ENCODE measurements around the gene SORCS2. TPM values are rescaled to one million over a fixed set of nuclear protein-coding genes. Genes with fewer than 3 reads are reported as not detected.

The SORCS2 gene
- total RNA-seq, 4 donors from 2014 or later = 0.19 to 0.85 (median 0.66) TPM

DNA sequence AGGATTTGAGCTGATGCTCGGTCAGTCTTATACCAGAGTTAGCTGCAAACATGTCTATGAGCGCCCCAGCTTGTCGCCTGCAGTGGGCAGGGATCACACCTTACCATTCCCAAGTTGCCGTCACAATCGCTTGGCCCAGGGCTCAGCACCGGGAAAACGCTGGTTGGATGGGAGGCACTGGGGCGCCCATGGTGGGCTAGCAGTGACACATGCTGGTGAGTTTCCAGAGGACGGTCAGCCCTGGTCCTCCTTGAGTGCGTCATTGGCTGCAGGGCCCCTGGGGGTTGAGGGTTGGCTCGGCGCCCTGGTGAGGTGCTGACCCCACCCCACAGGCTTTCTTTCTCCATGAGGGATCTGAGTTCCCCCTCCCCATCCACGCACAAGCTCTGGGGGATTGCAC lies 50.4 kb downstream of the SORCS2 start:
- TF ChIP-seq, protein P1, sequence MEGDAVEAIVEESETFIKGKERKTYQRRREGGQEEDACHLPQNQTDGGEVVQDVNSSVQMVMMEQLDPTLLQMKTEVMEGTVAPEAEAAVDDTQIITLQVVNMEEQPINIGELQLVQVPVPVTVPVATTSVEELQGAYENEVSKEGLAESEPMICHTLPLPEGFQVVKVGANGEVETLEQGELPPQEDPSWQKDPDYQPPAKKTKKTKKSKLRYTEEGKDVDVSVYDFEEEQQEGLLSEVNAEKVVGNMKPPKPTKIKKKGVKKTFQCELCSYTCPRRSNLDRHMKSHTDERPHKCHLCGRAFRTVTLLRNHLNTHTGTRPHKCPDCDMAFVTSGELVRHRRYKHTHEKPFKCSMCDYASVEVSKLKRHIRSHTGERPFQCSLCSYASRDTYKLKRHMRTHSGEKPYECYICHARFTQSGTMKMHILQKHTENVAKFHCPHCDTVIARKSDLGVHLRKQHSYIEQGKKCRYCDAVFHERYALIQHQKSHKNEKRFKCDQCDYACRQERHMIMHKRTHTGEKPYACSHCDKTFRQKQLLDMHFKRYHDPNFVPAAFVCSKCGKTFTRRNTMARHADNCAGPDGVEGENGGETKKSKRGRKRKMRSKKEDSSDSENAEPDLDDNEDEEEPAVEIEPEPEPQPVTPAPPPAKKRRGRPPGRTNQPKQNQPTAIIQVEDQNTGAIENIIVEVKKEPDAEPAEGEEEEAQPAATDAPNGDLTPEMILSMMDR (IDR thresholded peaks at IDR 0.05; ENCODE audit: low read depth) = no peak

DNA sequence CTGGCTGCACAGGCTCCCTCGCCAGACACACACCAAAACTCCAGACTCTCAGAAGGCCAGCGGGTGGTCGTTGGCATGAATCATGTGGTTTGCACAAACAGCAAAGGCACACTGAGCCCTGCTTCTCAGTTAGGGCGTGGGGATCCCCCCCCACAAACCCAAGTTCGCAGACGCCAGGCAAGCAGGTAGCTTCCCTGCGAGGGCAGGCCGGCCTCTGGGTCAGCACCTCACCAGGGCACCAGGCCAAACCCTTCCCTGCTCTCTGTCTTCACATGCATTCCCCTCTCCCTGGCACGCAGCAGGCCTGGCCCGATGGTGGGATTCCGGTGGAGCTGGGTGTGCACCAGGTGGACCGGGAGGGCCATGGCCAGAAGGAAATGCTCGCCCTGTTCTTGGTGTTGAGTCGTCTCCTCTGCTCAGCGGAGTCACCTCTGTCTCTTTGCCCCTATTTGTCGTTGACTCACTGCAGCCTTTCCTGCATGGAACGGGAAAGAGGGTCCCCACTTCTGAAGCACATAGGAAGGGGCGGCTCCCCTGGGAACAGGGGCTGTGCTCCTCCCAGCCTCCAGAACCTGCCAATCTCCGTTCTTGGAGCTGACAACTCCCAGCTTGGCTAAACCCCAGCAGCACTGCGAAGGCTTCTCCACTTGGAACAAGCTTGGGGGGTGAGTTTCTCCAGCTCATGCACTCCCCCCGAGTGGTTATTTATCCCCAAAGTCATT lies 51.4 kb downstream of the SORCS2 start:
- TF ChIP-seq, protein P1 (IDR thresholded peaks at IDR 0.05; ENCODE audit: low read depth) = no peak

DNA sequence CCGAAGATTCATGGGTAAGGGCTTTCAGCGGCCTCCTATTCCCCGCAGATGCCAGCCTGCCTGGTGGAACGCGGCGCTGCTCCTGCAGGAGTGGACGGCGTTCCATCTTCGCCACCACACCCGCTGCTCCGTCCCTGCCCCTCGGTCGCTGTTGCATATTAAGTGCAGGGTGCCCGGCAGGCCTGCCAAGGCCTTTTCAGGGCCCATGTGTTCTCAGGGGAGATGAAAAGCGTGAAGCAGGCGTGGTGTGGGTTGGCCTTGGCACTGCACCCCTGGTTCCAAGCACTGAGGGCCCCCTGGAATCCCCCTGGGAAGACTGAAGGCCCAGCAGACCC lies 52.0 kb downstream of the SORCS2 start:
- TF ChIP-seq, protein P1 (IDR thresholded peaks at IDR 0.05; ENCODE audit: low read depth) = no peak

DNA sequence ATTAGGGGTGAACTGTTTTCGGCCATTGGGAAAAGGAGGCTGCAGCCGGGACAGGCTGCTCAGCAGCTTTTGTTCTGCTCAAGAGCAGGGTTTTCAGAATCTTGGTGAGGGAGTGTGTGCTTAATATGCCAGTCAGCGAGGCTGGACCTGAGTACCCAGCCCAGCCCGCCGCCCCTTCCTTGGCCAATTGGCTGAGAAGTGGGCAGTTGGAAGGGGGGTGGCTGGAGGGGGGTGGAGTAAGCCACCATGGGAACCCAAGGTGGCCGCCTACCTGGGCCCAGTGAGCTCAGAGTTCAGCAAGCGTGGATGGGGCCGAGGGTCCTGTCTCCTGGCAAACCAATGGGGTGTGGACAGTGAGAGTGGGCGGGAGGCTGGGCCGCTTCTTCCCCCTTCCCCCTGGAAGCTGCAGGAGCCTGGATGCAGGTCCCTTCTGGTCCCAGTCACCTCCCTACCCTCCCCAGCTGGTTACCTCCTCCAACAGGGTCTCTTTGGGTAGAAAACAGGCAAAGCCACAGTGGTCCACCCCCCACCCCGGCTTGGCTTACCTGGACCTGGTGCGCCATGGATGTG lies 52.5 kb downstream of the SORCS2 start:
- TF ChIP-seq, protein P1 (IDR thresholded peaks at IDR 0.05; ENCODE audit: low read depth) = no peak

DNA sequence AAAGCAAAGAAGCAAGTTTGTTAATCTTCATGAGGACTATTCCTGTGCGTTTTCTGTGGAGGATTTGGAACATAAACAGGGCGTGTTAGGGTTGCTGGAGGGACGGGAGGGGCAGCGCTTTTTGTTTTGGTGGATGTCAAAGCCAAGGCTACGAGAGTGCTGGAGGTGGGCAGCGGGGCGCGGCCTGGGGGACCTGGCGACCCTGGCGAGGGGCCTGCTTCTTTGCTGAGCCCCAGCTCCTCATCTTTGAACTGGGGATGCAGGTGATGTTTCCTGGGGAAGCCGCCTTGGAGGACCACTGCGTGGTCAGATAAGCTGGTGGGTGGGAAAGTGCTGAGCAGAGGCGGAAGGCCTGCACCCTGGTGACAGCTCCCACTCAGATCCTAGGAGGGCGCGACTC lies 55.2 kb downstream of the SORCS2 start:
- TF ChIP-seq, protein P1 (IDR thresholded peaks at IDR 0.05; ENCODE audit: low read depth) = no peak

DNA sequence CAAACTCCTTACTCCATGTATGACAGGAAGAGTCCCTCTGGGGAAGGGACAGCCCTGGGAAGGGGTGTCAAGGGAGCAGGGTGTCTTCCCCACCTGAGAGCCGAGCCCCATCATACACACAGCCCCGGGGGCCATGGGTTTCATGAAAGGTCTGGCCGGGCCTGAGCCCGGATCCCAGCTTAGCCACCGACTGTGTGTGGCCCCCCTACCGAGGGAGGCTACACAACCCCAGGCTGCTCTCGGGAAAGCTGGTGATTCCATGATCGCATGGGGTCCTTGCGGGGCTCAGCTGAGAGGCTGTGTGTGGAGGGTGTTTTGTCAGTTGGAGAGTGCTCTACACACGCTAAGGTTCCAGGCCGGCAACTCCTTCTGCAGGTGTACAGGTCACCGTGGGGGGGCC lies 55.6 kb downstream of the SORCS2 start:
- TF ChIP-seq, protein P1 (IDR thresholded peaks at IDR 0.05; ENCODE audit: low read depth) = no peak

DNA sequence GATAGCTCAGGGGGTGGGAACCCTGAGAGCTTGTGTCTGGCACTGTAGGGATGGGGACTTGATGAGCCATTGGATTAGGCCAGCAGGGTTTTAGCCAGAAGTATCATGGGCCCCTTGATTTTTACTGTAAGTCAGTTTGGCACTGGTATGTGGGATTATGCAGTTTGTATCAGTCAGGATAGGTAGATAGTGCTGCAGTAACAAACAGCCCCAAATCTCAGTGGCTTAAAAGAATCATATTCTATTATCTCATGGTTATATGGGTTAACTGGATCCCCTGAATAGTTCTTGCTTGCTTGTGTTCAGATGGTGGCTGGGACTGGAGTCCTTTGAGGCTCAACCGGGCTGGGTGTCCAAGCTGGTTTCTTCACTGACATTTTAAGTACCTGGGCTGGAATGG lies 56.5 kb downstream of the SORCS2 start:
- TF ChIP-seq, protein P1 (IDR thresholded peaks at IDR 0.05; ENCODE audit: low read depth) = no peak
